ENCODE data around the gene RASGEF1B. TPM values are rescaled to one million over a fixed set of nuclear protein-coding genes. Genes with fewer than 3 reads are reported as not detected.

RASGEF1B gene
- total and polyA plus RNA-seq, 2 experiments from 2014 or later: 29.1 to 53.4 TPM

DNA sequence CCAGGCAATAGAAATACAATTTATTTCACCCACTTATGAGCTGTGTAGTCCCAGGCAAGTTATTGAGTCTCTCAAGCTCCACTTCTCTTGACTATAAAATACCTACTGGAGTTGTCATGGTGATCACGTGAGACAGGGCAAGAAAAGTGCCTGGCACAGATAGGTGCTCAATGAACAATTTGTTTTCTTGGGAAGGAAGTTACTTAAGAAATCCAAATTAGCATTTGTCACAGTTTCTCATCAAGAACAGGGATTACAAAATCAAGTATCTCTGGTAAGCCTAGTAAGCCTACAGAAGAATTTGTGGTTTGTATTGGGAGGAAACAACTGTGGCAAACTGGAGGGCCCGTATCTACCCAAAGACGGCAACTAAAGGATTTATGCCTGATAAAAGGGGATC, 37.5 kb upstream of the RASGEF1B start:
- no peaks in the 10 kb centered on the region for H3K27me3 ChIP-seq
- H3K4me3 ChIP-seq: no peak overlapping the region
- no peak overlapping the region for H3K27ac ChIP-seq
- H2AFZ ChIP-seq: no peak overlapping the region
- 84% methylated on average over 3 of the region's 3 CpGs for WGBS (ENCODE audit: low lambda C conversion rate, missing lambda C conversion rate)
- H3K36me3 ChIP-seq (replicated peaks; ENCODE audit: insufficient read depth, low read depth): no peaks in the 10 kb centered on the region
- no peaks in the 10 kb centered on the region for H3K9me3 ChIP-seq (ENCODE audit: low read depth)
- H4K20me1 ChIP-seq (ENCODE audit: insufficient read depth, poor library complexity, severe bottlenecking): no peaks in the 10 kb centered on the region
- H3K4me1 ChIP-seq (ENCODE audit: insufficient read depth): no peaks in the 10 kb centered on the region
- no peaks in the 10 kb centered on the region for H3K9me2 ChIP-seq (replicated peaks; ENCODE audit: insufficient read depth)
- H3K79me2 ChIP-seq: no peaks in the 10 kb centered on the region
- H3K4me2 ChIP-seq: no peak overlapping the region
- TF ChIP-seq EZH2phosphoT487 (IDR thresholded peaks at IDR 0.05; ENCODE audit: low read depth, severe bottlenecking, unreplicated experiment): no peak
- TF ChIP-seq EZH2 (IDR thresholded peaks at IDR 0.05; ENCODE audit: borderline replicate concordance): no peak
- TF ChIP-seq CTCF (IDR thresholded peaks at IDR 0.05; ENCODE audit: poor library complexity): no peak
- DNase-seq (ENCODE audit: low spot score): no peak

- no peak for DNase-seq (ENCODE audit: low spot score)
- Histone ChIP-seq H4K20me1 (ENCODE audit: insufficient read depth, poor library complexity, severe bottlenecking) (no peaks in the 10 kb centered on the region), H3K9me2 (replicated peaks; ENCODE audit: insufficient read depth) (no peaks in the 10 kb centered on the region), H3K27ac (no peak overlapping the region), H3K79me2 (no peaks in the 10 kb centered on the region), H3K27me3 (no peaks in the 10 kb centered on the region), H3K4me3 (no peak overlapping the region), H2AFZ (no peak overlapping the region), H3K36me3 (replicated peaks; ENCODE audit: insufficient read depth, low read depth) (no peaks in the 10 kb centered on the region), H3K9me3 (ENCODE audit: low read depth) (no peaks in the 10 kb centered on the region), H3K4me1 (ENCODE audit: insufficient read depth) (no peaks in the 10 kb centered on the region), H3K4me2 (no peak overlapping the region)
- WGBS (ENCODE audit: low lambda C conversion rate, missing lambda C conversion rate): 75% methylated on average over 2 of the region's 2 CpGs
- TF ChIP-seq EZH2 (IDR thresholded peaks at IDR 0.05; ENCODE audit: borderline replicate concordance) (no peak), EZH2phosphoT487 (IDR thresholded peaks at IDR 0.05; ENCODE audit: low read depth, severe bottlenecking, unreplicated experiment) (no peak), CTCF (IDR thresholded peaks at IDR 0.05; ENCODE audit: poor library complexity) (no peak)
These were observed 36.9 kb upstream of the RASGEF1B start for GRCh38 chr4:81508411-81509185.

- Histone ChIP-seq H3K27ac (no peak overlapping the region), H3K4me3 (no peak overlapping the region), H3K9me3 (ENCODE audit: low read depth) (no peaks in the 10 kb centered on the region), H3K79me2 (no peaks in the 10 kb centered on the region), H3K36me3 (replicated peaks; ENCODE audit: insufficient read depth, low read depth) (no peaks in the 10 kb centered on the region), H3K27me3 (no peaks in the 10 kb centered on the region), H4K20me1 (ENCODE audit: insufficient read depth, poor library complexity, severe bottlenecking) (no peaks in the 10 kb centered on the region), H3K9me2 (replicated peaks; ENCODE audit: insufficient read depth) (no peaks in the 10 kb centered on the region), H3K4me2 (no peak overlapping the region), H3K4me1 (ENCODE audit: insufficient read depth) (no peaks in the 10 kb centered on the region), H2AFZ (no peak overlapping the region)
- TF ChIP-seq EZH2 (IDR thresholded peaks at IDR 0.05; ENCODE audit: borderline replicate concordance) (no peak), EZH2phosphoT487 (IDR thresholded peaks at IDR 0.05; ENCODE audit: low read depth, severe bottlenecking, unreplicated experiment) (no peak), CTCF (IDR thresholded peaks at IDR 0.05; ENCODE audit: poor library complexity) (no peak)
- DNase-seq (ENCODE audit: low spot score): no peak
- 31% methylated on average over 1 of the region's 1 CpG for WGBS (ENCODE audit: low lambda C conversion rate, missing lambda C conversion rate)
These were observed 35.8 kb upstream of the RASGEF1B start for GRCh38 chr4:81507530-81507929.
